ENCODE measurements around the gene ESYT2. TPM values are rescaled to one million over a fixed set of nuclear protein-coding genes. Genes with fewer than 3 reads are reported as not detected.

Gene ESYT2
- total and polyA plus RNA-seq, 9 of the 15 experiments (the other 6 are each of a cell fraction or from before 2014, with no cell fraction given), result 5.8 to 86.9 (median 64.7) TPM

DNA sequence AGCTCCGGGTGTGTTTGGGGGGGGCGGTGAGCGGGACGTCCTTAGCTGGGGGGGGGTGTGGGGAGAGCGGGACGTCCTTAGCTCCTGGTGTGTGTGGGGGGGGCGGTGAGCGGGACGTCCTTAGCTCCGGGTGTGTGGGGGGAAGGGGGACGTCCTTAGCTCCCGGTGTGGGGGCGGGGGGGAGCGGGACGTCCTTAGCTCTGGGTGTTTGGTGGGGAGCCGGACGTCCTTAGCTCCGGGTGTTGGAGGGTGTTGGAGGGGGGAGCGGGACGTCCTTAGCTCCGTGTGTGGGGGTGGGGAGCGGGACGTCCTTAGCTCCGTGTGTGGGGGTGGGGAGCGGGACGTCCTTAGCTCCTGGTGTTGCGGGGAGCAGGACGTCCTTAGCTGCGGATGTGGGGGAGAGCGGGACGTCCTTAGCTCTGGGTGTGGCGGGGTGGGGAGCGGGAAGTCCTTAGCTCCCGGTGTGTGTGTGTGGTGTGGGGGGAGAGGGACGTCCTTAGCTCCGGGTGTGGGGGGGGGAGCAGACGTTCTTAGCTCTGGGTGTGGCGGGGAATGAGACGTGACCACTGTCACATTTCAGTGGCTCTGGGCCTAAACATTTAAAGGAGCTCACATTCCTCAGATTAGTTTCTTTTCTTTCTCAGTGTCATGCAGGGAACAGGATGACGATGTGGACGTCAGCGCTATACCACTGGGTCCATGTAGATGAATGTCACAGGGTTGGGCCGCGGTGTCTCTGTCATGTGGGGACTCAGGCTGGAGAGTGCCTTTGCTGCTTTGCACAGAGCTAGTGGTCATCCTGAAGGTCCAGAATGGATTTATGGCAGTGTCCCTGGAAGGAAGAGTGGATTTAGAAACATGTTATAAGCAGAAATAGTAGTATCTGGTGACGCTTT, 34.5 kb upstream of the ESYT2 start (continued):
- no peak for TF ChIP-seq TAF15 (IDR thresholded peaks at IDR 0.05; ENCODE audit: low read depth, low read length)
- no peak for TF ChIP-seq POLR3G (IDR thresholded peaks at IDR 0.05; ENCODE audit: extremely low read depth, insufficient read length, insufficient replicate concordance)
- TF ChIP-seq TGIF2 (CRISPR knock-in tag; IDR thresholded peaks at IDR 0.05), result no peak
- TF ChIP-seq POLR2A (conservative IDR thresholded peaks at IDR 0.05), result peak; percentile 78
- TF ChIP-seq, protein P1, sequence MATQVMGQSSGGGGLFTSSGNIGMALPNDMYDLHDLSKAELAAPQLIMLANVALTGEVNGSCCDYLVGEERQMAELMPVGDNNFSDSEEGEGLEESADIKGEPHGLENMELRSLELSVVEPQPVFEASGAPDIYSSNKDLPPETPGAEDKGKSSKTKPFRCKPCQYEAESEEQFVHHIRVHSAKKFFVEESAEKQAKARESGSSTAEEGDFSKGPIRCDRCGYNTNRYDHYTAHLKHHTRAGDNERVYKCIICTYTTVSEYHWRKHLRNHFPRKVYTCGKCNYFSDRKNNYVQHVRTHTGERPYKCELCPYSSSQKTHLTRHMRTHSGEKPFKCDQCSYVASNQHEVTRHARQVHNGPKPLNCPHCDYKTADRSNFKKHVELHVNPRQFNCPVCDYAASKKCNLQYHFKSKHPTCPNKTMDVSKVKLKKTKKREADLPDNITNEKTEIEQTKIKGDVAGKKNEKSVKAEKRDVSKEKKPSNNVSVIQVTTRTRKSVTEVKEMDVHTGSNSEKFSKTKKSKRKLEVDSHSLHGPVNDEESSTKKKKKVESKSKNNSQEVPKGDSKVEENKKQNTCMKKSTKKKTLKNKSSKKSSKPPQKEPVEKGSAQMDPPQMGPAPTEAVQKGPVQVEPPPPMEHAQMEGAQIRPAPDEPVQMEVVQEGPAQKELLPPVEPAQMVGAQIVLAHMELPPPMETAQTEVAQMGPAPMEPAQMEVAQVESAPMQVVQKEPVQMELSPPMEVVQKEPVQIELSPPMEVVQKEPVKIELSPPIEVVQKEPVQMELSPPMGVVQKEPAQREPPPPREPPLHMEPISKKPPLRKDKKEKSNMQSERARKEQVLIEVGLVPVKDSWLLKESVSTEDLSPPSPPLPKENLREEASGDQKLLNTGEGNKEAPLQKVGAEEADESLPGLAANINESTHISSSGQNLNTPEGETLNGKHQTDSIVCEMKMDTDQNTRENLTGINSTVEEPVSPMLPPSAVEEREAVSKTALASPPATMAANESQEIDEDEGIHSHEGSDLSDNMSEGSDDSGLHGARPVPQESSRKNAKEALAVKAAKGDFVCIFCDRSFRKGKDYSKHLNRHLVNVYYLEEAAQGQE (IDR thresholded peaks at IDR 0.05; ENCODE audit: borderline replicate concordance), result peak; percentile 30; the same call in 1 of the 2 replicates
- TF ChIP-seq, protein P1 (CRISPR knock-in tag; IDR thresholded peaks at IDR 0.05; ENCODE audit: low read depth), result 0 out of 2 replicates have a peak, but pooled peaks have one; percentile 16
- no peak for TF ChIP-seq PCBP1 (IDR thresholded peaks at IDR 0.05; ENCODE audit: low read depth, low read length, poor library complexity, severe bottlenecking)
- peak; percentile 93 for TF ChIP-seq LEF1 (IDR thresholded peaks at IDR 0.05)
- TF ChIP-seq, protein P2, sequence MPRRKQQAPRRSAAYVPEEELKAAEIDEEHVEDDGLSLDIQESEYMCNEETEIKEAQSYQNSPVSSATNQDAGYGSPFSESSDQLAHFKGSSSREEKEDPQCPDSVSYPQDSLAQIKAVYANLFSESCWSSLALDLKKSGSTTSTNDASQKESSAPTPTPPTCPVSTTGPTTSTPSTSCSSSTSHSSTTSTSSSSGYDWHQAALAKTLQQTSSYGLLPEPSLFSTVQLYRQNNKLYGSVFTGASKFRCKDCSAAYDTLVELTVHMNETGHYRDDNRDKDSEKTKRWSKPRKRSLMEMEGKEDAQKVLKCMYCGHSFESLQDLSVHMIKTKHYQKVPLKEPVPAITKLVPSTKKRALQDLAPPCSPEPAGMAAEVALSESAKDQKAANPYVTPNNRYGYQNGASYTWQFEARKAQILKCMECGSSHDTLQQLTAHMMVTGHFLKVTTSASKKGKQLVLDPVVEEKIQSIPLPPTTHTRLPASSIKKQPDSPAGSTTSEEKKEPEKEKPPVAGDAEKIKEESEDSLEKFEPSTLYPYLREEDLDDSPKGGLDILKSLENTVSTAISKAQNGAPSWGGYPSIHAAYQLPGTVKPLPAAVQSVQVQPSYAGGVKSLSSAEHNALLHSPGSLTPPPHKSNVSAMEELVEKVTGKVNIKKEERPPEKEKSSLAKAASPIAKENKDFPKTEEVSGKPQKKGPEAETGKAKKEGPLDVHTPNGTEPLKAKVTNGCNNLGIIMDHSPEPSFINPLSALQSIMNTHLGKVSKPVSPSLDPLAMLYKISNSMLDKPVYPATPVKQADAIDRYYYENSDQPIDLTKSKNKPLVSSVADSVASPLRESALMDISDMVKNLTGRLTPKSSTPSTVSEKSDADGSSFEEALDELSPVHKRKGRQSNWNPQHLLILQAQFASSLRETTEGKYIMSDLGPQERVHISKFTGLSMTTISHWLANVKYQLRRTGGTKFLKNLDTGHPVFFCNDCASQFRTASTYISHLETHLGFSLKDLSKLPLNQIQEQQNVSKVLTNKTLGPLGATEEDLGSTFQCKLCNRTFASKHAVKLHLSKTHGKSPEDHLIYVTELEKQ (CRISPR knock-in tag; IDR thresholded peaks at IDR 0.05), result no peak
- TF ChIP-seq, protein P3, sequence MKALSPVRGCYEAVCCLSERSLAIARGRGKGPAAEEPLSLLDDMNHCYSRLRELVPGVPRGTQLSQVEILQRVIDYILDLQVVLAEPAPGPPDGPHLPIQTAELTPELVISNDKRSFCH (CRISPR knock-in tag; IDR thresholded peaks at IDR 0.05), result no peak
- TF ChIP-seq, protein P3 (tag; IDR thresholded peaks at IDR 0.05), result no peak
- TF ChIP-seq, protein P4, sequence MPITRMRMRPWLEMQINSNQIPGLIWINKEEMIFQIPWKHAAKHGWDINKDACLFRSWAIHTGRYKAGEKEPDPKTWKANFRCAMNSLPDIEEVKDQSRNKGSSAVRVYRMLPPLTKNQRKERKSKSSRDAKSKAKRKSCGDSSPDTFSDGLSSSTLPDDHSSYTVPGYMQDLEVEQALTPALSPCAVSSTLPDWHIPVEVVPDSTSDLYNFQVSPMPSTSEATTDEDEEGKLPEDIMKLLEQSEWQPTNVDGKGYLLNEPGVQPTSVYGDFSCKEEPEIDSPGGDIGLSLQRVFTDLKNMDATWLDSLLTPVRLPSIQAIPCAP (CRISPR knock-in tag; IDR thresholded peaks at IDR 0.05; ENCODE audit: borderline replicate concordance), result no peak
- TF ChIP-seq ZNF717 (CRISPR knock-in tag; IDR thresholded peaks at IDR 0.05), result no peak

Measured in K562 (cell line).